HG03520 (cell line): ENCODE measurements around the gene OR10J5.
"Not testable (repeated sequence)": the region's sequence is repeated elsewhere in the genome, so short reads cannot be mapped to it uniquely, and the experiment has no call there.

ENCODE experiments used
- ATAC-seq: cut with Tn5 transposase; IDR thresholded peaks from one replicate; pipeline ENCODE4 v1.9.1; 2021; ENCODE audit warnings: mild to moderate bottlenecking, moderate library complexity; ENCODE audit not compliant: unreplicated experiment

OR10J5 gene, protein sequence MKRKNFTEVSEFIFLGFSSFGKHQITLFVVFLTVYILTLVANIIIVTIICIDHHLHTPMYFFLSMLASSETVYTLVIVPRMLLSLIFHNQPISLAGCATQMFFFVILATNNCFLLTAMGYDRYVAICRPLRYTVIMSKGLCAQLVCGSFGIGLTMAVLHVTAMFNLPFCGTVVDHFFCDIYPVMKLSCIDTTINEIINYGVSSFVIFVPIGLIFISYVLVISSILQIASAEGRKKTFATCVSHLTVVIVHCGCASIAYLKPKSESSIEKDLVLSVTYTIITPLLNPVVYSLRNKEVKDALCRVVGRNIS

DNA sequence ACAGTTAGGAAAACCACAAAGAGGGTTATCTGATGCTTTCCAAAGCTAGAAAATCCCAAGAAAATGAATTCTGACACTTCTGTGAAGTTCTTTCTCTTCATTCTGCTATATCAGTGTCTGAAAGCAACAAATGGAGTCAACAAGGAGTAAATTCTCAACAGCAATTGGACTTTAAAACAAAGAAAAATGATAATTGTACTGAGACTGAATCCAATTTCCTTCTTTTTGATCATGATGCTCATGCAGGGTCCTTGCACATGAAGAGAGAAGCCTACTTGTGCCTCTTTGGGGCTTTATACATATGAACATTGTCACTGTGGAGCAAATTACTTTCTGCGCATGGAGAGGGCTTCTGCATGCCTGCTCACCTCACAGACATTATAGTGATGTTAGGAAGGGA lies at the start of gene OR10J5:
Gene OR10J5 (minus strand): TSS at position 101 of the 400 bp plus-strand sequence. CDS start 0 bp downstream, at position 101.
- ATAC-seq, result no peak

DNA sequence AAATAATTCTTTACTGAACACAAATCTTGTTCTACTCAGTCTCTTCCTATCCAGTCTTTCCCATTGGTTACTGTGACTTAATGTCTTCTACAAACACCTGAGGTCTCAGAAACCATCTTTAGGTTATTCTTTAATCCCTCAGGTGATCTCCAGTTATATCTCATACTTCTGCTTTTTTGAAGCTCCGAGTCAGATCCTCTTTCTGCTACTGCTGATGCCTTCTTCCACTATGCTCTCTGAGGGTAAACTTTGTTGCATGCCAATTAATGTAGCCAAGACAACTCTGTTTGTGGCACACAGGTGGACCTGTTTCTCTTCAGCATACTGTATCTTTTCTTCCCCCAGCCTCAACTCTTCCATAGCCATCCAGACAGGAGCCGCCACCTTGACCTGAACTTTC lies 48.7 kb upstream of the OR10J5 start:
- no peak for ATAC-seq

DNA sequence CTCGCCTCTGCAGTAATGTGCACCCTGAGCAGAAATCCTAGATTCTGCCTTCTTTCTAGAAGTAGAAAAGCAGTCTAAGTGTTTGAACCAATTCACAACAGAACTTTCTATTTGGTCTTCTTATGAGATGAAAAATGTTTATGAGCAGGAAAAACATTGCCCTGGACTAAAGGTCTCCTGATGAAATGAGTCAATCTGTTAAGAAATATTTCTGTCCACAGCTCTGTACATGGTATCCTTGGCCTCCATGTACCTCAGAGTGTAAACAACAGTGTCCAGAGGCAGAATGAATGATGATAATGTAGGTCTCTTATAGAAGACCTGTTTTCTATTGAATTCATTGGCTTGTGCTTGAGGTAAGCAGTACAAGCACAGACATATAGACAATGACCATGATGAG lies 45.6 kb upstream of the OR10J5 start:
- ATAC-seq, result no peak

DNA sequence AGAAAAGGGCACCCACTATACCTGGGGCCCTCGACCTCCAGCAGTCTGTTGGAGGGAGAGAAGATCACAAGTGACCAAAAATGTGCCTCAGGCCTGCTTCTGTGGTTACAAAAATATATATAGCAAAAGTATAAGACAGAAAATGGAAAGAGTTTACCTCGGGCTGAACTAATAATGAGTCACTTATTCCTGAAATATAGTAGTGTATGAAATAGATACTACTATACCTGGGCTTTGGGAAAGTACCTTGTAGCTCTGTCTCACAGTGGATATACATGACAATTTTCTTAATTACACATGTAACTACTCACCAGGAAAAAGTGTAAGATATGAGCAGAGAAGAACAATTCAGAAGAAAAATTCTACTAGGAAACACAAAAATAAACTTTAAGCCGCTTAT lies 44.5 kb upstream of the OR10J5 start:
- ATAC-seq, result no peak

DNA sequence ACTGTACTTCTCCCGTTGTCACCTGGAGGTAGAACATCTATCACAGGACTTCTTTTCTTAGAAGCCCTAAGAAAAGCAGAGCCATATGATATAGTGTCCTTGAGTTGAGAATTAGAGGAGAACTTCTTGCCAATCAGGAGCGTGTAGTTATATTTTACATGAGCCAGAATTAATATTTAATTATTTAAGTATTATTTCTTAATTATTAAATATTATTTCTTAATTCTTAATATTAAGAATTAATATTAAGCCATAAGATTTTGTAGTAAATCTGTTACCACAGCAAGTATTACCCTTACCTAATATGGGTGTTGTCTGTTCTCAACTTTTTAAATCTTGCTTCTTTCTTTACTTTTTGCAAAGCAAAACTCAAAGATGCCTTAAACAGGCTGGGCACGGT lies 41.6 kb upstream of the OR10J5 start:
- ATAC-seq, result no peak

DNA sequence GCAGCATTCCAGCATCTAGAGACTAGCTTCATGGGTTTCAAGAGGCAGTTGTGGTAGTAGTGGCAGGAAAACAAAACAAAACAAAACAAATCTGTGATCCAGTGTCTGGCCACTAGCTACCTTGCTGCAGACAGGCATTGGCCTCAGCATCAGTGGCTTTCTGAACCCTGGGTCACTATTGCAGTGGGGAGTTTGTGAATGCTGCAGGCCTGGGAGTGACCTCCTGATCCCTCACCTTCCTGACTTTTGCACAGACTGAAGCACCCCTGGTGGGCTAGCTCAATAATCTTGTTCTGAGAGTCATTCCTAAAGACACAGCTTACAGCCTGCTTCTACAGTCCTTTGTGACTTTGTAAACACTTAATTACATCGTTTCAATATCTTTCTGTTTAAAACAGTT lies 26.9 kb upstream of the OR10J5 start:
- no peak for ATAC-seq

DNA sequence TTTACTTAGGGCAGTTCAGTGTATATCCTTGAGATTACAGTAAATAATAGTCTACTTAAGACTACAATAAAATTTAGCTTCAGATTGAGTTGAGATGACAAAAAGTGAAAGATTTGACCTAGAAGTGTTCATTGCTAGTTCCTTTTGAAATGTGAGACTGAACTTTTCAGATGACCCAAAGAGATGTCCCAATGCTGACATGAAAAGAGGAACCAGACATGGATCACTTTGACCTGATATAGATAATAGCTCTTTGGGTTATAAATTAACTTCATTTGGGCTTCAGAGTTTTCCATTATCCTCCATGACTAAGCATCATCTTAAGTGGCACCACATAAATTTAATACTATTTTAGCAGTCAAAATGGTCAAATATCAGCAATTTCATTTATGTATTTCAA lies 25.7 kb upstream of the OR10J5 start:
- no peak for ATAC-seq

DNA sequence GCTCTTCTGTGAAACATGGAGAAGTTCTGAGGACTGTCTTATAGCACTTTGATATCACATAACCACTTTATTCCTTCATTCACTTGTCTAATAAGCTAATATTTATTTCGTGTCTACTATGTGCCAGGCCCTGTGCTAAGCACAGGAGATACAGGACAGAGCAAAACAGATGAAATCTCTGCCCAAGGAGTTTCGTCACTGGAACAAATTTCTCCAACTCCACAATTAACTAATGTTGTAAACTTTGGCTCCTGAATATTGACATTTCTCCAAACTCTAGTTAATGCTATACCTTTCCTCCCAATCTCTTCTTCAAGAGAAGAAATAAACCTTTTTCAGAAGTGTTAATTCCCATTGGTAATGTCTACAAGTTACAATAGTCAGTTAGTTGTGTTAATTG lies 24.8 kb upstream of the OR10J5 start:
- ATAC-seq, result no peak

DNA sequence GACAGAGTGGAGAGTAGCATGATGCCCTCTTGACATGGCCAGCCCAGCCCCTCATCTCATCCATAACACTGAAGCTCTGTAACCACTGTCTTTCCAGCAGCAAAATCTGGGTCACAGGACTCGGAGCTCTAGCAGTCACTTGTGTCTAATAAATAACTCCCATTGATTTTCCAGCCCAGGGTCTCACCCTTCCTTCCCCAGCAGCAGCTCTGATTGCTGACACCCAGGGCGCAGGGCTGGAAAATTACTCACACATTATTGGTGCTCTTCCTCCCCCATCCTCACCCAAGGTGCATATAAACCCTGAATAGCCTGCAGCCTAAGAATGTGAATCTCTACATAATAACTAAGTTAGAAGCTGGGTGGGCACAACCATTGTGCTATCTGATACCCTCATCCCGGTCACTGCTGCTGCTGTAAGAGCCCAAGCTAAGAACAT lies 21.1 kb upstream of the OR10J5 start:
- no peak for ATAC-seq

DNA sequence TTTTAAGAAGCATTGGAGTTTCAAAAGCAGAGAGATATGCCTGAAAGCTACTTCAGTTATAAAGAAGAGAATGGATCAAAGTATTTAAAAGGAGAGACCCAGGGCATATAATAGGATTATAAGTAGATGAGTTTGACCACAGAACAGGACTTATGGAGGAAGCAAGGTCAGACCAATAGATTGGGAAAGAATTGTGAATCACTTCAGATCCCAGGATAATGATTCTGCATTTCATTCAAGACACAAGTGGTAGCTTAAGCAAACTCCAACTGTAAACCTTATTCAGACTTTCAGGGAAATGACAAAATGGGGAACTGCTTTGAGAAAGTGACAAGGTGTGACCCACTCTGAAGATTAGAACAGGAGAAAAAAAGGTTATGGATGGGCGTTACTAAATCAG lies 18.9 kb upstream of the OR10J5 start:
- ATAC-seq, result no peak

DNA sequence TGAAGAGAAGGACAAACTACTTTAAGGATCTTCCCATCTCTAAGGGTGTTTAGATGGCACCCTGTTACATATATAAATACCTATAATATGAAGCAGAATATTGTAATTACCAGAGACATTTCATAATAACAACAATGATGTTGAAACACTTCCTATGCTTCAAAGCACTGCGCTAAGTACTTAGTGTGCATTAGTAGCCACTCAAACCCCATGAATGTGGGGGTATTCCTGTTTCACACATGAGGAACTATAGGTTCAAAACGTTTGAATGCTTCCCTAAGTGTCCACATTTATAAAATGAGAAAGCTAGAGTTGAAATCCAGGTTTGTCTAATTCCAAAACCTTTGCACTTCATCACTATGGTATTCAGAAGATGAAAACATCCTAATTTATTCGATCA lies 18.5 kb upstream of the OR10J5 start:
- no peak for ATAC-seq

DNA sequence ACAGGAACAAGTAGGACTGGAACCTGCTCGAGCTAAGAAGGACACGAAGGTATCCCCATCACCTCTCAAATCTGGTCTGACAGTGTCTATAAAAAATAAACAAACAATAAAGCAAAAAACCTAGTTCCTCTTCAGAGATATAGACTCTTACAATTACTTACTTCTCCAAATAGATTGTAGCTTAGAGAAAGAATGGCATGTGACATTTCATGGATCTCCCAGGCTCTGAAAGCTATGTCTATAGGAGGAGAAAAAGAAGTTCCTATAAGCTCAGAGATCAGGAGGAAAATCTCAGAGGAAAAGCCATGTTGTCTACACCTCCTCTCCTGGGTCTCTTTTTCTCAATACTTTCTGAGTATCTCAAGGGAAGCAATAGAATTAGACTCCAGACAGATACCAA lies 12.3 kb upstream of the OR10J5 start:
- no peak for ATAC-seq

DNA sequence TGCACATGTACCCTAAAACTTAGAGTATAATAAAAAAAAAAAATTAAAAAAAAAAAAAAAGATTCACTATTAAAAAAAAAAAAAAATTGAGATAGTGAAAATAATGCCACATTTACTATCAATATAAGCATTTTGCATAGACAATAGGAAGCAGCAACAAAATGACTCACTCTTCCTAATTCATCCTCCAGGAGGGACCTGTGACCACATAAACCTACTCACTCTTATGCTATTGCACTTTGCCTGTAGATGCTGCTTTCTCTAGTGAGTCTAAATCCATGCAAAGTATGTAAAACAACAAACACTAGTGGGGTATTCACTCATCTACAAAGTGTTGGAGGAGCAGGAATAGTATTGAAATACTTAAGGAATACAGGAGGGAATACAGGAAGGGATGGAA lies 2.9 kb downstream of the OR10J5 start:
- no peak for ATAC-seq

DNA sequence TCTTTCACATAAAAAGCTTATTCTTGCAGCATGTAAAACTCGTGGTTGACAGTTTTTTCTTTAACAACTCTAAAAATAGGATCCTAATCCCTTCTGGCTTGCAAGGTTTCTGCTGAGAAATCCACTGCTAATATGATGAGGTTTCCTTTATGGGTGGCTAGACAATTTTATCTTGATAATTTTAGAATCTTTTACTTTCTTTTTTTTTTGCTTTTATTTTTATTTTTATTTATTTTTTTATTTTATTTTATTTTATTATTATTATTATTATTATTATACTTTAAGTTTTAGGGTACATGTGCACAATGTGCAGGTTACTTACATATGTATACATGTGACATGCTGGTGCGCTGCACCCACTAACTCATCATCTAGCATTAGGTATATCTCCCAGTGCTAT lies 11.0 kb downstream of the OR10J5 start:
- not testable (repeated sequence) for ATAC-seq

DNA sequence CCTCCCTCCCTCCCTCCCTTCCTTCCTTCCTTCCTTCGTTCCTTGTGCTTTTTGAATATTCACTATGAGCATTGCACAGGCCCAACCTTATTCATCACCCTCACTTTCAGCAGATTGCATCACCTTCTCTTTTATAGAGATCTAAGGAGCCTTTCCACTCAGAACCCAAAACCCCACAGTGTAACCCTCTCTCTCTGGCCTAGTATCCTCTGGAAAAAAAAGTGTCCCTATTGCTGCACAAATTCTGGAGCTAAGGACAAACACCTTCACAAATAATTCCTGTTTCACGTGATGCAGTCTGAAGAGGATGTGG lies 25.6 kb downstream of the OR10J5 start:
- ATAC-seq, result no peak

DNA sequence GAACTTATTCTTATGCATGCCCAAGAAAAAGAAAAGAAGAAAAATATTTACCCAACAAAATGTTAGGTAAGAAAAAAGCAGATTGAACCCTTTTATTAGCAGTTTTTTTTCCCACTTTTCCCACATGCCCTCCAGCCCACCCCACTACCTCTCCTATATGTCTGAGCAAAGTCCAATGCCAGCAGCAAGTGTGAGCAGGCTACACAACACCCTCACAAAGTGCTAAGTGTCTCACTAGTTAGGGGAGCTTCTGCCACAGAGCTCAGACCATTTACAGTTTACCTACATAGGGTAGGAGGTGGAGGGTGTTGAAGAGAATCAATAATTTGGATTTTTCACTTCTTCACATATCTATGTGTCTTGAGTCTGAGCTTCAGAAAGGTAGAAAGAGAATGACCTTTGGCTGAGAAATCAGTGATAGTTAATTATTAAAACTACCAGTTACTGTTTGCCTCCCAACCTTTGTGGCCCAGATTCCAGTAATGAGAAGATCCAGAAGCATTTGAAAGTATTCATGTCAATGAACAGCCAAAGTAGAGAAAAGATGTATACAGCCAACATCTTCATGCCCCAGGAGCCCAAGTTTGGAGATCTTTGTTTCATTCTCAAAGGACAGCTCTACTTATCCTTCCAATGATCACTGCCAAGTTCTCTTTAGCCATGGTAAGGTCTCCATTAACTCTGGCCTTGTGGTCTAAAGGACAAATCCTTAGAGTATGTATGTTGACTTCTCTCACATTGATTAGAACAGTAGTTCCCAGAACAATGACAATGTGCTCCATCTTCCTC lies 26.2 kb downstream of the OR10J5 start:
- ATAC-seq, result no peak

DNA sequence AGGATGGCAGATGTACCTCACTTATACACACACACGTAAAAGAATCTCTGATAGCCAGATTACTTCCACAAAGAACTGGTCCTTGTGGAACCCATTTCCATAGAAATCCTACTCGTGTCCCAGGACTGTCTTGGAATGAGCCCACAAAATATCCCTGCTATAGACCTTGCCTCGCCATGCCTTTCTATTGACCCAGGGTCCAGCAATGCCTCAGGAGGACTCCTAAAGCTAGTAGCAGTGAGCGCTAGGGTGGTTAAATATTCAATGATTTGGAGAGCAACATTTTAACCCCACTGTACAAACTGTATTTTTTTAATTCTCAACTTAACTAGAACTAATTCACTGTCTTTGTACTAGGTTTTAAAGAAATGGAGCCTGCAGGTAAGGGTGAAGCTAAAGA lies 26.9 kb downstream of the OR10J5 start:
- no peak for ATAC-seq

DNA sequence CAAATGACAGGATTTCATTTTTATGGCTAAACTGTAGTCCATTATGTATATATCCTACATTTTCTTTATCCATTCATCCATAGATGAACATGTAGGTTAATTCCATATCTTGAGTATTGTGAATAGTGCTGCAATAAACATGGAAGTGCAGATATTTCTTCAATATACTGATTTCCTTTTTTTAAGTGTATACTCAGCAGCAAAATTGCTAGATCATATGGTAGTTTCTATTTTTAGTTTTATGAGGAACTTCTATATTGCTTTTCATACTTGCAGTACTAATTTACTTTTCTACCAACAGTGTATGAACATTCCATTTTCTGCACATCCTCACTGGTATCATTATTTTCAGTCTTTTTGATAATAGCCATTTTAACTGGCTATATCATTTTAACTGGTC lies 30.1 kb downstream of the OR10J5 start:
- no peak for ATAC-seq

DNA sequence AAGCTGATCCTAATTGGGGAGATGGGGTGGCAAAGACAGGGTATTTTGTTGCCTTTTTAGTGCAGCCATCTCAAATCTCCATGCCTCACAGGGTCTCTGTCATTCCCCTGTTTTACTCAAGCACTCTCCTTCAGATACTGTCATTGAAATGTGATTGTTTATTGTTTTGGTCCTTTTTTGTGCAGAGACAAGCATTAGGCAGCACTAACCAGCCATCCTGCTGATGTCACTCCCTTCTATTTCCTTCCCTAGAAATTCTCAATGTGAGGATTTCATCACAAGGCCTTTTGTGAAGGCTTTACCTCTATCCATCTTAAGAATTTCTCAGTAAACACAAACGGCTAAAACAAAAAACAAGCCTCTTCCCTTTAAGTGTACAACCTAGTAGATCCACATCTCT lies 34.7 kb downstream of the OR10J5 start:
- ATAC-seq, result no peak

DNA sequence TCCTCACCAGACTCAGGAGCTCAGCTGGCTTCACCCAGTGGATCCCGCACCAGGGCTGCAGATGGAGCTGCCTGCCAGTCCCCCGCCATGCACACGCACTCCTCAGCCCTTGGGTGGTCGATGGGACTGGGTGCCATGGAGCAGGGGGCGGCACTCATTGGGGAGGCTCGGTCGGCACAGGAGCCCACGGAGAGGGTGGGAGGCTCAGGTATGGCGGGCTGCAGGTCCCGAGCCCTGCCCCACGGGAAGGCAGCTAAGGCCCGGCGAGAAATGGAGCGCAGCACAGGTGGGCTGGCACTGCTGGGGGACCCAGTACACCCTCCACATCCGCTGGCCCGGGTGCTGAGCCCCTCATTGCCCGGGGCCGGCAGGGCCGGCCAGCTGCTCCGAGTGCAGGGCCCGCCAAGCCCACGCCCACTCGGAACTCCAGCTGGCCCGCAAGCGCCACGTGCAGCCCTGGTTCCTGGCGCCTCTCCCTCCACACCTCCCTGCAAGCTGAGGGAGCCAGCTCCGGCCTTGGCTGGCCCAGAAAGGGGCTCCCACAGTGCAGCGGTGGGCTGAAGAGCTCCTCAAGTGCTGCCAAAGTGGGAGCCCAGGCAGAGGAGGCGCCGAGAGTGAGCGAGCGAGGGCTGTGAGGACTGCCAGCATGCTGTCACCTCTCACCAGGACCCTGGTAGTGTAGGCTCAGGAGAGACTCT lies 41.1 kb downstream of the OR10J5 start:
- ATAC-seq, result not testable (repeated sequence)

DNA sequence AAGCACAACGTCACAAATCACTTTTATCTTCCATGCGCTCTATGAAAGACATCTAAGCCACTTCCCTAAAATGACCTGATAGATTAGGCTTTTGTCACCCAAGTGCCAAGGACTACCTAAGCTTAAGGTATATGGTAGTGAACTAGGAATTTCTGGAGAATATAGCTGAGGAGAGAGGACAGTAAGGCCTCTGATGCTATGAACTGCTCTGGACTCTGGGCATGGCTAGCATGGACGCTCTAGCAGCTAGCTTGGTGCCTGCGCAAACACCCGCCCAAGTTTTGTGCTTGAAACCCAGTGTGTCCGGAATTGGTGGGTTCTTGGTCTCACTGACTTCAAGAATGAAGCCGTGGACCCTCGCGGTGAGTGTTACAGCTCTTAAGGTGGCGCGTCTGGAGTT lies 42.5 kb downstream of the OR10J5 start:
- no peak for ATAC-seq
